Measurements from ENCODE around the gene CUBN.

Gene CUBN

DNA sequence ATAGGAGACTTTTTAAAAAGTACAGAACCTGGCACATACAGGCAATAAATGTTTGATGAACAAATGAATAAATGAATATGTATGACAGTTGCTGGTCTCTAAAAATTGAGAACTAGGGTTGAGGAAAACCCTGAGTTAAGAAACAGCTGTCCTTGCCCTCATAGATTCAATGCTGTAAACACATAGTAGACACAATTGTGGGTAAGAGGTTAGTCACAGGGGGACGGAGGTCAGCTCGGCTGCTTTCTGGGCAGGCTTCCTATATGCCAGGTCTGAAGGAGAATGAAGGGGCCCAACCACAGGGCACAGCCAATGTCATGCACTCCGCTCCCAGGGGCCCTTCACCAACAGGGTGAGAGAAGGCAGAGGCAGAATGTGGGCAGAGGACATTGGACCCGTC lies 169.1 kb downstream of the CUBN start:
- DNase-seq (ENCODE audit: insufficient read length, low spot score) (no peak), FAIRE-seq (no peak)

DNA sequence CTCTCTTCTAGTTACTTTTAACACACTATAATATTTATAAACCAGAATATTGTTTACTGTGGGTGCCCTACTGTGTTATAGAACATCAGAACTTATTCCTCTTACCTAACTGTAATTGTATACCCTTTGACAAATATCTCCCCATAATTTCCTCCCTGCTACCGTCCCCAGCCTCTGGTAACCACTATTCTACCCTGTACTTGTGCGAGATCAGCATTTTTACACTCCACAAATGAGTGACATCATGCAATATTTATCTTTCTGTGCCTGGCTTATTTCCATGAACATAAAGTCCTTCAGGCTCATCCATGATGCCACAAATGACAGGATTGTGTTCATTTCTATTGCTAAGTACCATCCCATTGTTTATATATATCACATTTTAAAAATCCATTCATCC lies 172.6 kb downstream of the CUBN start:
- DNase-seq (ENCODE audit: insufficient read length, low spot score) (no peak), FAIRE-seq (no peak)

DNA sequence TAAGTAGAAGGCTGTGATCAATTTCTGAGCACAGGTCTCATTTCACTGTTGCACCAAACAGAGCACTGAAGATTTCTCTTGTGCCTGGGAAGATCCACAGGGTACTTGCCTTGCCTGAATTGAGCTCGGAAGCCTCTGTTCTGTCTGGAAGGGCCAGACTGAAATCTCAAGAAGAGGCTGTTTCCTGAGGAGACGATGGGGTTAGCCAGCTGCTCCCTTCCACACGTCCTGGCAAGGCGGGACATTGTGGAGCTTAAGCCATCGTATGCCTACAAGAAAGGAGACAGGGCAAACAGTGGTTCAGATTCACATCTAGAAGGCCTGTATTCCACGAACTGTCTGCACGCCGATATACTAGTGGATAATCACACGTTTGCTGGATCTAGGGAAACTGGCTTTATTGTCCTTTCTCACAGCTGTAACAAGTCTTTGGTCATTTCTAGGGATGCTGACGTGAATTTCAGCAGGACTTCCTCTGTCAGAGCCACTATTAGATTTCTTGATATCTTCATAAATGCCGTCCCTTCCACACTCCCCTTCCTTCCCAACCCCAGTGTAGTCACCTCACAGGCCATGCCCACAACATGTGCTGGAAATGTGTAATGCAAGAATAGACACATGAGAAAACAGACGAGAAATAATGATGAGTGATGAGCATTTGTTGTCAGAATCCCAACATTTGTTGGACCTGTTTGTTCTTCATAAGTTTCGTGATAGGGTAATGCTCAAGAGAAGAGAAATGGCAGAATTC lies 175.2 kb downstream of the CUBN start:
- no peak for DNase-seq (ENCODE audit: insufficient read length, low spot score)
- no peak for FAIRE-seq

DNA sequence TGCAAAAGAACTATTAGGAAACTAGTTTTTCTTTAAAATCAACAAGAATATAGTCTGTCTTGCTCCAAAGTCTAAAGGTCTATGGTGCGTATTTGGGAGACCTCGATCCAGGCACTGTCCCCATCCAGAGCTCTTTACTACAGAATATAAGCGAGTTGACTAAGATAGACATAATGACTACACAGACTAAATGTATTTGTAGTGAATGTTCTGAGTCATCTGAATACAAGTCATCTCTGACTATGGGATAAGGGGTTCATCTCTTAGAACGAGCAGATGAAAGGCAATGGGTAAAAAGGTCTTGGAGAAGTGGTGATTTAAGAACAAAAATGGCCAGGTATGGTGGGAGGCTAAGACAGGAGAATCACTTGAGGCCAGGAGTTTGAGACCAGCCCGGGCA lies 176.3 kb downstream of the CUBN start:
- DNase-seq (ENCODE audit: insufficient read length, low spot score) (no peak), FAIRE-seq (no peak)

DNA sequence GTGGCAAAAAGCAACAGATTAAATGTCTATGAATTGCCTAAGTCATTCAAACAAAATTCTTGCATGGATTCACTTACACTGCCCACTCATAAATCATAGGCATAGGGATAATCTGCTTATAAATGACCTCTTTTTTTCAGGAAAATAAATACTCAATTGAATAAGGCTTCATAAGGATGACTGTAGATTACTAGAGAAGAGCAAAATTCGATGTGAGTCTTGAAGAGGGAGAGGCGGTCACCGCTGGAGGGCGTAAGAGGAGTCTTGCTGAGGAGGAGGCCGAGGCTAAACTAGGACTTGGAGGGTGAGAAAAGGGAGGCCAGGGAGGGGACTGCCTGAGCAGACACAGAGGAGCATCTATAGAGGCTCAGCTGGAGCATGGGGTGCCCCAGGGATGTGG lies 177.0 kb downstream of the CUBN start:
- FAIRE-seq, result no peak
- no peak for DNase-seq (ENCODE audit: insufficient read length, low spot score)

DNA sequence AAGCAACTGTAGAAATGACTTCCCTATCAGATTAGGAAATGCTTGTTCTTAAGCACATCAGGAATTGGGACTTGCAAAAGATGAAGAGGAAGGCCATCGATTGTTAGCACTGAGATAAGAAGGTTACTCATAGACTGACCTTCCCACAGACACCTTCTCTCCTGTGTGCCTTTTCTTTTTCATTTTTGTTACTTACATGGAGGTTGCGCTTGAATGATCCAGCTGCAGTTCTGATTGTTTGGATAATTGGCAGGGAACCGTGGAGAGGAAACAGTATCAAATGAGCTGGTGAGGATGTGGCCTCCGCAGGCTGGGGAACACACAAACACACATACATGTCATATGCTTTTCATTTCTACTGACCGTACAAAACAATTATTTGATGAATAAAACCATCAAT lies 177.5 kb downstream of the CUBN start:
- FAIRE-seq (no peak), DNase-seq (ENCODE audit: insufficient read length, low spot score) (no peak)

- DNase-seq (ENCODE audit: insufficient read length, low spot score) (peak; percentile 21), FAIRE-seq (no peak)
Measured at GRCh38 chr10:16950656-16951601, 178.7 kb downstream of the CUBN start.

DNA sequence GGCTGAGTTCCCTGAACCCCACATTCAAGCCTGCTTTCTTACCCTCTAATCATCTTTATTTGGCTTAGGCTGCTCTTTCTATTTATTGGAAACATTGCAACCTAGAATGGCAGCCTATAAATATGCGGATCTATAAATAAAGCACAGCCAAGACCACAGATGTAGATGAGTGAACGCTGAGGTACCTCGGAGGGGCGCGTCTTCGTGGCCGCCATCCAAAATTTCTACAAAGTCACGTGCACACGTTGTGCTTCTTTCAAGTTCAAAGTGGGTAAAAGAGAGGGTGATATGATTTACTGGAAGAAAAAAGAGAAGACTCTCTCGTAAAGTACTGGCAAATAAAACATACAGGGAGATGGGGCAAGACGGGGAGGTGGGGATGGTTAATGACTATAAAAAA lies 179.8 kb downstream of the CUBN start:
- FAIRE-seq, result no peak
- no peak for DNase-seq (ENCODE audit: insufficient read length, low spot score)

- no peak for FAIRE-seq
- no peak for DNase-seq (ENCODE audit: insufficient read length, low spot score)
Measured at GRCh38 chr10:16948361-16948760, 181.2 kb downstream of the CUBN start.

GRCh38 chr10:16947069-16947468 lies 182.5 kb downstream of the CUBN start:
- FAIRE-seq (no peak), DNase-seq (ENCODE audit: insufficient read length, low spot score) (no peak)

GRCh38 chr10:16945593-16945992 lies 184.0 kb downstream of the CUBN start:
- no peak for DNase-seq (ENCODE audit: insufficient read length, low spot score)
- no peak for FAIRE-seq

DNA sequence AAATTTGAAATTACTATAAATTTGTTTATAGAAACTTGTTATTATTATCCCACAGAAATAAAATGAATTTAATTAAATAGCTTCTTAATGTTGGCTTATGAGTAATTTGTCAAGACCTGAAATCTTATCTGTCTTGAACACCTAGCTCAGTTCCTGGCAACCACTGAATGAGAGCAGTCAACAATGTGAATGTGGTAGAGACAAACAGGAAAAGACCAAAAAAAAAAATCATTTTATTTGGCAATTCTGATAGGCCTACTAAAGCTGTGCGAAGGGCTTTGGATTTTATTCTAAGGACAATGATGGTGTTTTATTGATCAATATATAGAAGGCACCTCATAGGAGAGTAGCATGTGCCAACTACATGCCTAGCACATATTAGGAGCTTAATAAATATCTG lies 184.6 kb downstream of the CUBN start:
- FAIRE-seq (no peak), DNase-seq (ENCODE audit: insufficient read length, low spot score) (no peak)

GRCh38 chr10:16944402-16944801 lies 185.2 kb downstream of the CUBN start:
- FAIRE-seq, result no peak
- no peak for DNase-seq (ENCODE audit: insufficient read length, low spot score)

GRCh38 chr10:16943295-16944285 lies 186.0 kb downstream of the CUBN start:
- FAIRE-seq, result no peak
- no peak for DNase-seq (ENCODE audit: insufficient read length, low spot score)

GRCh38 chr10:16942381-16943078 lies 187.1 kb downstream of the CUBN start:
- FAIRE-seq, result no peak
- DNase-seq (ENCODE audit: insufficient read length, low spot score), result no peak

- DNase-seq (ENCODE audit: insufficient read length, low spot score) (no peak), FAIRE-seq (no peak)
Measured at GRCh38 chr10:16941870-16942269, 187.7 kb downstream of the CUBN start.

DNA sequence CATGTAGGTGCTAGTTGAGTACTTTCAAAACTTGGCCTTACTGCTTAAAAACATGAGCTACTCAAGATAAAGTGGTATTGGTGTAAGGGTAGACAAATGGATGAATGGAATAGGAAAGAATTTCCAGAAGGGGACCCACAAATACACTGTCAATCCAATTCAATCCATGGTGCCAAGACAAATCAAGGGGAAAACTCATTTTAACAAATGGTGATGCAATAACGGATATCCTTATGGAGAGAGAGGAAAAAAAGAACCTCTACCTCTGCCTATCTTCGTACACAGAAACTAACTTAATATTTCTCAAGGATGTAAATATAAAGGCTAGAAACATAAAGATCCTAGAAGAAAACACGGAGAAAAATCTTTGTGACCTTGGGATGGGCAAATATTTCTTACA lies 188.5 kb downstream of the CUBN start:
- FAIRE-seq (no peak), DNase-seq (ENCODE audit: insufficient read length, low spot score) (no peak)

- FAIRE-seq, result no peak
Measured at GRCh38 chr10:16938952-16939351, 190.7 kb downstream of the CUBN start.

GRCh38 chr10:16934461-16934860 lies 195.2 kb downstream of the CUBN start:
- DNase-seq (ENCODE audit: insufficient read length, low spot score) (no peak), FAIRE-seq (no peak)

More at GRCh38 chr10:16938952-16939351, 190.7 kb downstream of the CUBN start:
- no peak for DNase-seq (ENCODE audit: insufficient read length, low spot score)

- no peak for DNase-seq (ENCODE audit: insufficient read length, low spot score)
- FAIRE-seq, result no peak
Measured at GRCh38 chr10:16933783-16934182, 195.8 kb downstream of the CUBN start.
